Right hindlimb (tissue), 1 donor: ENCODE data around the gene FAM237A.

Experiments used
- DNase-seq: peaks from one replicate; pipeline ENCODE4 v3.0.0-alpha.2; 2018

FAM237A gene

GRCh38 chr2:206642075-206643025 is at the start of gene FAM237A:
FAM237A (plus strand) TSS chr2:206642487; CDS start chr2:206644237, 1,750 bp downstream.
- peak; percentile 55 for DNase-seq

- DNase-seq = no peak
These were observed 44.5 kb upstream of the FAM237A start for GRCh38 chr2:206597717-206598218.

- DNase-seq = no peak
These were observed 39.0 kb upstream of the FAM237A start for GRCh38 chr2:206603243-206603642.

- no peak for DNase-seq
These were observed 31.8 kb upstream of the FAM237A start for GRCh38 chr2:206610451-206610850.

GRCh38 chr2:206611191-206611590 is 31.1 kb upstream of the FAM237A start:
- DNase-seq = no peak

GRCh38 chr2:206611736-206612135 is 30.6 kb upstream of the FAM237A start:
- DNase-seq = no peak

- no peak for DNase-seq
These were observed 27.5 kb upstream of the FAM237A start for GRCh38 chr2:206614811-206615210.

- DNase-seq = no peak
These were observed 26.7 kb upstream of the FAM237A start for GRCh38 chr2:206615417-206616089.

- no peak for DNase-seq
These were observed 26.1 kb upstream of the FAM237A start for GRCh38 chr2:206616151-206616550.

- DNase-seq = no peak
These were observed 23.3 kb upstream of the FAM237A start for GRCh38 chr2:206619011-206619410.

- no peak for DNase-seq
These were observed 16.2 kb upstream of the FAM237A start for GRCh38 chr2:206626108-206626507.

GRCh38 chr2:206627632-206628031 is 14.7 kb upstream of the FAM237A start:
- DNase-seq = no peak

GRCh38 chr2:206631340-206631739 is 10.9 kb upstream of the FAM237A start:
- no peak for DNase-seq

GRCh38 chr2:206635015-206635414 is 7.3 kb upstream of the FAM237A start:
- no peak for DNase-seq

GRCh38 chr2:206639636-206640035 is 2.7 kb upstream of the FAM237A start:
- DNase-seq = no peak

GRCh38 chr2:206641226-206641625 is 1.1 kb upstream of the FAM237A start:
- no peak for DNase-seq

- DNase-seq = no peak
These were observed 5.7 kb downstream of the FAM237A start for GRCh38 chr2:206647985-206648384.

GRCh38 chr2:206657087-206657486 is 14.8 kb downstream of the FAM237A start:
- DNase-seq = no peak

- no peak for DNase-seq
These were observed 23.0 kb downstream of the FAM237A start for GRCh38 chr2:206665251-206665650.

GRCh38 chr2:206670531-206671319 is 28.4 kb downstream of the FAM237A start:
- no peak for DNase-seq

- DNase-seq = no peak
These were observed 41.3 kb downstream of the FAM237A start for GRCh38 chr2:206683546-206683945.

- no peak for DNase-seq
These were observed 46.2 kb downstream of the FAM237A start for GRCh38 chr2:206688453-206688852.

- DNase-seq = no peak
These were observed 46.7 kb downstream of the FAM237A start for GRCh38 chr2:206688990-206689389.
